GM12872 (cell line): Measurements from ENCODE around the gene ARHGEF28.

Source experiments
- CTCF ChIP-seq: IDR thresholded peaks from 3 replicates; pipeline ENCODE4 v1.5.1; 2011; ENCODE audit warnings: low read depth, mild to moderate bottlenecking, low read length, moderate library complexity; ENCODE audit not compliant: insufficient read depth

ARHGEF28 gene

GRCh38 chr5:73694089-73694488 is 68.1 kb downstream of the ARHGEF28 start:
- no peak for TF ChIP-seq CTCF

- no peak for TF ChIP-seq CTCF
Measured at GRCh38 chr5:73698011-73698410, 72.0 kb downstream of the ARHGEF28 start.

- TF ChIP-seq CTCF, result no peak
Measured at GRCh38 chr5:73701566-73701965, 75.6 kb downstream of the ARHGEF28 start.

- TF ChIP-seq CTCF, result no peak
Measured at GRCh38 chr5:73702534-73702933, 76.5 kb downstream of the ARHGEF28 start.

- no peak for TF ChIP-seq CTCF
Measured at GRCh38 chr5:73702951-73703350, 77.0 kb downstream of the ARHGEF28 start.

GRCh38 chr5:73705364-73705763 is 79.4 kb downstream of the ARHGEF28 start:
- no peak; the same call in 2 of the 3 replicates for TF ChIP-seq CTCF

GRCh38 chr5:73706963-73707362 is 81.0 kb downstream of the ARHGEF28 start:
- TF ChIP-seq CTCF, result no peak
